SJSA1 (cell line): Measurements from ENCODE around the gene CSNK1A1. TPM values are rescaled to one million over a fixed set of nuclear protein-coding genes. Genes with fewer than 3 reads are reported as not detected.
"Not testable (repeated sequence)": the region's sequence is repeated elsewhere in the genome, so short reads cannot be mapped to it uniquely, and the experiment has no call there.

Experiments
- DNase-seq, 2 experiments: peaks; one replicate each; pipeline ENCODE4 v3.0.0-alpha.2; 2015 to 2020; ENCODE audit warnings: low spot score in 2 of 2, low read depth in 1 of 2
- H3K27ac ChIP-seq: fragments of 250-450 bp; sonication (Bioruptor Pico); 2 replicates; pipeline ENCODE4 v1.5.1; 2020; ENCODE audit warnings: mild to moderate bottlenecking, moderate library complexity
- H3K27me3 ChIP-seq: fragments of 250-450 bp; sonication (Bioruptor Pico); replicated peaks from 2 replicates; pipeline ENCODE4 v1.5.1; 2020; ENCODE audit warnings: mild to moderate bottlenecking, moderate library complexity
- H3K36me3 ChIP-seq: fragments of 250-450 bp; sonication (Bioruptor Pico); 2 replicates; pipeline ENCODE4 v1.5.1; 2020; ENCODE audit warnings: mild to moderate bottlenecking
- H3K4me1 ChIP-seq: fragments of 250-450 bp; sonication (Bioruptor Pico); replicated peaks from 2 replicates; pipeline ENCODE4 v1.6.1; 2021; ENCODE audit warnings: mild to moderate bottlenecking
- H3K4me3 ChIP-seq: fragments of 250-450 bp; sonication (Bioruptor Pico); 2 replicates; pipeline ENCODE4 v1.5.1; 2020; ENCODE audit warnings: mild to moderate bottlenecking
- H3K9me3 ChIP-seq: fragments of 250-450 bp; sonication (Bioruptor Pico); replicated peaks from 2 replicates; pipeline ENCODE4 v1.5.1; 2020; ENCODE audit warnings: mild to moderate bottlenecking
- total RNA-seq: library from RNA; depleted of rRNA; stranded (reverse); fragments of >200 nt; shearing (Covaris generic); gene quantifications from 2 replicates; pipeline ENCODE4 v1.2.3, GENCODE V29; 2014; rRNA removed

Gene CSNK1A1
- total RNA-seq, 1 experiment from 2014 or later, result 438 TPM

- Histone ChIP-seq H3K9me3 (no peaks in the 10 kb centered on the region), H3K27me3 (no peaks in the 10 kb centered on the region), H3K36me3 (no peaks in the 10 kb centered on the region), H3K4me1 (peaks cover 49% of the 10 kb centered on the region), H3K4me3 (no peak overlapping the region), H3K27ac (no peak overlapping the region)
- no peak for DNase-seq
These were observed 103.6 kb downstream of the CSNK1A1 start for GRCh38 chr5:149447373-149448367.

- H3K4me3 ChIP-seq, H3K27me3 ChIP-seq, H3K36me3 ChIP-seq, H3K9me3 ChIP-seq, DNase-seq, H3K27ac ChIP-seq: not testable (repeated sequence)
- H3K4me1 ChIP-seq, result peaks cover 46% of the 10 kb centered on the region
These were observed 104.4 kb downstream of the CSNK1A1 start for GRCh38 chr5:149446794-149447193.

- H3K36me3 ChIP-seq, result no peaks in the 10 kb centered on the region
- peak overlapping the region; percentile 75 for H3K27ac ChIP-seq
- DNase-seq, result peak; percentile 90 to 96
- no peaks in the 10 kb centered on the region for H3K27me3 ChIP-seq
- no peaks in the 10 kb centered on the region for H3K9me3 ChIP-seq
- no peak overlapping the region for H3K4me3 ChIP-seq
- peaks cover 41% of the 10 kb centered on the region for H3K4me1 ChIP-seq
These were observed 105.4 kb downstream of the CSNK1A1 start for GRCh38 chr5:149445739-149446369.

- no peak for DNase-seq
- Histone ChIP-seq H3K27me3 (no peaks in the 10 kb centered on the region), H3K4me3 (no peak overlapping the region), H3K9me3 (no peaks in the 10 kb centered on the region), H3K4me1 (peaks cover 38% of the 10 kb centered on the region), H3K27ac (peak overlapping the region; percentile 75), H3K36me3 (no peaks in the 10 kb centered on the region)
These were observed 105.9 kb downstream of the CSNK1A1 start for GRCh38 chr5:149445343-149445738.

GRCh38 chr5:149444430-149444829, 106.8 kb downstream of the CSNK1A1 start:
- H3K4me1 ChIP-seq, result peaks cover 38% of the 10 kb centered on the region
- not testable (repeated sequence) for H3K4me3 ChIP-seq, H3K9me3 ChIP-seq, H3K27ac ChIP-seq, DNase-seq, H3K27me3 ChIP-seq, H3K36me3 ChIP-seq

GRCh38 chr5:149443210-149443609, 108.0 kb downstream of the CSNK1A1 start:
- no peaks in the 10 kb centered on the region for H3K27me3 ChIP-seq
- H3K36me3 ChIP-seq, result no peaks in the 10 kb centered on the region
- peaks cover 50% of the 10 kb centered on the region for H3K4me1 ChIP-seq
- DNase-seq, result no peak
- H3K4me3 ChIP-seq, result no peak overlapping the region
- no peaks in the 10 kb centered on the region for H3K9me3 ChIP-seq
- peak overlapping the region; percentile 37; the same call in 1 of the 2 replicates for H3K27ac ChIP-seq

- peak; percentile 82 to 88 for DNase-seq
- no peaks in the 10 kb centered on the region for H3K36me3 ChIP-seq
- H3K4me1 ChIP-seq, result peaks cover 53% of the 10 kb centered on the region
- peak overlapping the region; percentile 37 for H3K27ac ChIP-seq
- H3K9me3 ChIP-seq, result no peaks in the 10 kb centered on the region
- no peaks in the 10 kb centered on the region for H3K27me3 ChIP-seq
- H3K4me3 ChIP-seq, result no peak overlapping the region
These were observed 108.6 kb downstream of the CSNK1A1 start for GRCh38 chr5:149442563-149443182.

Other genes with a start within 250 kb of the CSNK1A1 start
- gene GRPEL2, start 205.9 kb downstream of the CSNK1A1 start, total RNA-seq, result 29.6 and 35.0 TPM in 2 replicates
- gene PCYOX1L, start 193.4 kb downstream of the CSNK1A1 start, total RNA-seq, result 23.7 and 26.4 TPM in 2 replicates
- gene IL17B, start 172.1 kb downstream of the CSNK1A1 start, total RNA-seq, result 1.00 TPM in 1 of 2 replicates, not detected in the other
- 0.25 and 0.32 TPM in 2 replicates for gene ARHGEF37, start 30.1 kb upstream of the CSNK1A1 start, total RNA-seq
- gene PPARGC1B, start 178.9 kb upstream of the CSNK1A1 start, total RNA-seq, result 0.60 and 0.71 TPM in 2 replicates